PC-9 (cell line): Measurements from ENCODE around the gene CARMIL1. TPM values are rescaled to one million over a fixed set of nuclear protein-coding genes. Genes with fewer than 3 reads are reported as not detected.

Experiments used
- BruUV-seq: library from RNA; stranded (reverse); fragments of 400-500 nt; replicated peaks from 2 replicates; lab custom pipeline; 2021; lab: Mats Ljungman, UMichigan
- CTCF ChIA-PET: fragments of 300-600 bp; sonication (Branson Sonifier 250); formaldehyde crosslinking; loops from one replicate; lab custom pipeline; 2022; ENCODE audit warnings: antibody characterized with exemption; lab: Charles Lee
- POLR2A ChIA-PET: fragments of 300-600 bp; sonication (Branson Sonifier 250); formaldehyde crosslinking; loops from one replicate; lab custom pipeline; 2022; ENCODE audit warnings: antibody characterized with exemption; ENCODE audit not compliant: unreplicated experiment; lab: Charles Lee
- DNase-seq, 2 experiments: peaks; one replicate each; pipeline versions ENCODE4 v3.0.0 to v3.0.0-alpha.2; 2015 to 2022; ENCODE audit warnings: mixed read lengths in 1 of 2
- H2AFZ ChIP-seq: fragments of 200-600 bp; sonication (generic); 2 replicates; pipeline ENCODE4 v1.8.1; 2017; ENCODE audit warnings: antibody characterized with exemption
- H3F3A ChIP-seq: fragments of 200-600 bp; sonication (generic); 2 replicates; pipeline ENCODE4 v1.8.1; 2017; ENCODE audit warnings: antibody characterized with exemption, mild to moderate bottlenecking, low read depth; ENCODE audit not compliant: insufficient read depth
- H3K27ac ChIP-seq: fragments of 200-600 bp; sonication (generic); 2 replicates; pipeline ENCODE4 v1.6.1; 2016; ENCODE audit warnings: mixed run types
- H3K27me3 ChIP-seq: fragments of 200-600 bp; sonication (generic); 2 replicates; pipeline ENCODE4 v1.6.1; 2016; ENCODE audit warnings: low read depth, mixed run types; ENCODE audit not compliant: insufficient read depth
- H3K36me3 ChIP-seq: fragments of 200-600 bp; sonication (generic); 2 replicates; pipeline ENCODE4 v1.6.1; 2016; ENCODE audit warnings: low read depth, mixed run types
- H3K4me1 ChIP-seq: fragments of 200-600 bp; sonication (generic); replicated peaks from 2 replicates; pipeline ENCODE4 v1.6.1; 2016; ENCODE audit warnings: mixed run types; ENCODE audit not compliant: insufficient read depth
- H3K4me2 ChIP-seq: fragments of 200-600 bp; sonication (generic); 2 replicates; pipeline ENCODE4 v1.6.1; 2017; ENCODE audit warnings: mixed run types
- H3K4me3 ChIP-seq: fragments of 200-600 bp; sonication (generic); 2 replicates; pipeline ENCODE4 v1.6.1; 2016; ENCODE audit warnings: mixed run types
- H3K79me2 ChIP-seq: fragments of 200-600 bp; sonication (generic); 2 replicates; pipeline ENCODE4 v1.6.1; 2017; ENCODE audit warnings: low read depth, mixed run types
- H3K9me2 ChIP-seq: fragments of 200-600 bp; sonication (generic); 2 replicates; pipeline ENCODE4 v1.8.1; 2017; ENCODE audit warnings: mild to moderate bottlenecking; ENCODE audit not compliant: insufficient read depth
- H3K9me3 ChIP-seq: fragments of 200-600 bp; sonication (generic); 2 replicates; pipeline ENCODE4 v1.8.1; 2016; ENCODE audit warnings: low read depth; ENCODE audit not compliant: insufficient read depth
- H4K20me1 ChIP-seq: fragments of 200-600 bp; sonication (generic); 2 replicates; pipeline ENCODE4 v1.8.1; 2017; ENCODE audit not compliant: insufficient read depth
- EZH2 ChIP-seq: fragments of 200-600 bp; sonication (generic); IDR thresholded peaks from 2 replicates; pipeline ENCODE4 v1.8.0; 2017; ENCODE audit warnings: antibody characterized with exemption, low read depth
- intact Hi-C: fragments of 100-400 bp; cut with micrococcal nuclease; formaldehyde crosslinking; loops from one replicate; pipeline ENCODE4 v1.10.0; 2022; ENCODE audit not compliant: unreplicated experiment
- total RNA-seq: library from RNA; stranded (reverse); gene quantifications from 2 replicates; pipeline ENCODE4 v1.2.3, GENCODE V29; 2021
- TF ChIP-seq, protein P1 (sequence below): fragments of 200-600 bp; sonication (generic); conservative IDR thresholded peaks from 2 replicates; pipeline ENCODE4 v1.6.1; 2017; ENCODE audit warnings: mixed run types, antibody characterized with exemption, mild to moderate bottlenecking, moderate library complexity

The CARMIL1 gene
- total RNA-seq, 1 experiment from 2014 or later: 33.1 TPM

DNA sequence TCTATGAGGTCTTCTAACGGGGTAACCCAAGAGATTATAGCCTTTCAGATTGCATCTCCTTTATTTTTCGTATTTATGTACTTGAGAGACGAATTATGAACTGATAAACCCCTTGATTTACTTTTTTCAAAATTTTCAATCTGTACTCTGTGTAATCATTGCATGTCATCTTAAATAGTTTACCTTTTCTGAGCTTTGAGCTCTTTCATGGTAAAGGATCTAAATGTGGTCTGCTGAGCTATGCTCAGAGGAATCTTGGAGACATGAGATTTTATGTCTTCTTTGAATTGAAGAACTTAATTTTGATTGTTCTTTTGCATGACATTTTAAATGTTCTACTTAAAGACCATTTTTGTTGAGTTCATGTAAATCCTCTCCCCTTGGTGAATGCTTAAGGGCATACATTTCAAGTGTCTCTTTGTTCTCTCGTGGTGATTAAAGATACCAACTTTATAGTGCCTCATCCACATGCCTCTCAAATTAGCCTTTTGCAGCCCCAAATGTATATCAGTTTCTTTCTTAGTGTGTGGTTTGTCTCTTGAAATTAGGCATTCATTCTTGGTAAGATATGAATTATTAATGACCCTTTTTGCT is 256.6 kb downstream of the CARMIL1 start:
- intact Hi-C loops: no loop called here
- Histone ChIP-seq H3F3A (no peaks in the 10 kb centered on the region), H3K9me3 (no peaks in the 10 kb centered on the region), H3K79me2 (no peaks in the 10 kb centered on the region), H3K27ac (no peak overlapping the region), H3K4me1 (no peaks in the 10 kb centered on the region), H4K20me1 (no peaks in the 10 kb centered on the region), H3K27me3 (no peaks in the 10 kb centered on the region), H3K4me2 (no peak overlapping the region), H3K36me3 (no peaks in the 10 kb centered on the region), H3K4me3 (no peak overlapping the region), H2AFZ (no peak overlapping the region), H3K9me2 (no peaks in the 10 kb centered on the region)
- TF ChIP-seq, protein P1, sequence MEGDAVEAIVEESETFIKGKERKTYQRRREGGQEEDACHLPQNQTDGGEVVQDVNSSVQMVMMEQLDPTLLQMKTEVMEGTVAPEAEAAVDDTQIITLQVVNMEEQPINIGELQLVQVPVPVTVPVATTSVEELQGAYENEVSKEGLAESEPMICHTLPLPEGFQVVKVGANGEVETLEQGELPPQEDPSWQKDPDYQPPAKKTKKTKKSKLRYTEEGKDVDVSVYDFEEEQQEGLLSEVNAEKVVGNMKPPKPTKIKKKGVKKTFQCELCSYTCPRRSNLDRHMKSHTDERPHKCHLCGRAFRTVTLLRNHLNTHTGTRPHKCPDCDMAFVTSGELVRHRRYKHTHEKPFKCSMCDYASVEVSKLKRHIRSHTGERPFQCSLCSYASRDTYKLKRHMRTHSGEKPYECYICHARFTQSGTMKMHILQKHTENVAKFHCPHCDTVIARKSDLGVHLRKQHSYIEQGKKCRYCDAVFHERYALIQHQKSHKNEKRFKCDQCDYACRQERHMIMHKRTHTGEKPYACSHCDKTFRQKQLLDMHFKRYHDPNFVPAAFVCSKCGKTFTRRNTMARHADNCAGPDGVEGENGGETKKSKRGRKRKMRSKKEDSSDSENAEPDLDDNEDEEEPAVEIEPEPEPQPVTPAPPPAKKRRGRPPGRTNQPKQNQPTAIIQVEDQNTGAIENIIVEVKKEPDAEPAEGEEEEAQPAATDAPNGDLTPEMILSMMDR: no peak
- TF ChIP-seq EZH2: no peak
- ChIA-PET POLR2A (no interaction called here), CTCF (no interaction called here)
- no TSS peak for BruUV-seq
- DNase-seq: no peak

DNA sequence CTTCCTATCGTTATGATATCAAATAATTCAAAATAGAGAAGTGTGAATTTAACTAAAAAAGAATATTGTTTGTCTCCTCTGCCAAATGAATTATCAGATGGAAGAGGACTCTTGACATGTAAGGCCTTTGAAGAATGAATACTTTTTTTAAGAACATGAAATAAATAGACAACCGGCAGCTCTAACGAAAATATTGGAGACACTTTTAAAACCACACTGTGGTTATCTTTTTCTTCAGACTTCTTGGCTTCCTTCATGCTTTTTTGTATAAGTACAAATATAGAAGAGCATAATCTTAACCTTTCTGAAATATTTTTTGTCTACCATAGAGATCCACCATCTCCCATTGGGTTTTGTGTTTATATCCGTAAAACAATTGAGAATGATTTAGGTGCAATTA is 257.6 kb downstream of the CARMIL1 start:
- BruUV-seq: no TSS peak

DNA sequence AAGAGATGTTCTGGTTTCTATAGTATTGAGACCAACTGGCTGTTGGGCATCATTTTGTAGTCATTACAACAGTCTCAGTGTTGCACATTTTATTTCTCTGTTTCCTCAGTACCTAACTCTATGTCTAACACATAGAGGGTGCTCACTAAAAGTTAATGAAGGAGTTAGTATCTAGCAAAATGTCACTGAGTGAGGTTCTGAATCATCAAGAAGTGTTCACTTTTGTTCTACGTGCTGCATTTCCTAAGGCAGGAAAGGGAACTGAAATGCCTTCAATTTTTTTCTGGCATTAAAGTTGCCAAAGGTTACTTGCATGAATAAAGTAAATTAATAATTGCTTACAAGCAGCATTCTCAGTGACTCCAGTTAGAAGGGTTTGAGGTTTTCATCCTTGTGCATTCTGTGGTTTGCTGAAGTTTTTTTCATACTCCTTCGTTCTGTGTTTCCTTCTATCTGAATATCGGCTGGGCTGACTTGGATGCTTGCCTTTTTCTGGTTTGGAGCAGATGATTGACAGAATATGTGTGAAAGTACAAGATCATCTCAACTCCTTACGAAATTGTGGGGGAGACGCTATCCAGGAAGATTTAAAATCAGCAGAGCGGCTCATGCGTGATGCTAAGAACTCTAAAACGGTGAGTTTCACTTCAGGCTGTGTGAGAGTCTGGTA is 258.3 kb downstream of the CARMIL1 start:
- no peak for DNase-seq
- Histone ChIP-seq H3K4me1 (no peaks in the 10 kb centered on the region), H3K4me3 (no peak overlapping the region), H3K4me2 (no peak overlapping the region), H3K36me3 (no peaks in the 10 kb centered on the region), H3K27me3 (no peaks in the 10 kb centered on the region), H3K27ac (no peak overlapping the region), H4K20me1 (no peaks in the 10 kb centered on the region), H3F3A (no peaks in the 10 kb centered on the region), H3K9me2 (no peaks in the 10 kb centered on the region), H3K79me2 (no peaks in the 10 kb centered on the region), H3K9me3 (no peaks in the 10 kb centered on the region), H2AFZ (no peak overlapping the region)
- intact Hi-C loops: no loop called here
- TF ChIP-seq EZH2: no peak
- TF ChIP-seq, protein P1: no peak
- no TSS peak for BruUV-seq
- CTCF ChIA-PET: no interaction called here
- POLR2A ChIA-PET: no interaction called here

More for the DNA sequence above, 257.6 kb downstream of the CARMIL1 start:
- Histone ChIP-seq H3K4me1 (no peaks in the 10 kb centered on the region), H4K20me1 (no peaks in the 10 kb centered on the region), H3K36me3 (no peaks in the 10 kb centered on the region), H3K27me3 (no peaks in the 10 kb centered on the region), H3K4me2 (no peak overlapping the region), H3K9me2 (no peaks in the 10 kb centered on the region), H3K79me2 (no peaks in the 10 kb centered on the region), H3F3A (no peaks in the 10 kb centered on the region), H3K9me3 (no peaks in the 10 kb centered on the region), H3K27ac (no peak overlapping the region), H2AFZ (no peak overlapping the region), H3K4me3 (no peak overlapping the region)
- ChIA-PET POLR2A (no interaction called here), CTCF (no interaction called here)
- TF ChIP-seq, protein P1: no peak
- no peak for TF ChIP-seq EZH2
- DNase-seq: no peak
- intact Hi-C loops: no loop called here
